Caco-2 (cell line): ENCODE results near the gene TESK2. TPM values are rescaled to one million over a fixed set of nuclear protein-coding genes. Genes with fewer than 3 reads are reported as not detected.

Source experiments
- BruUV-seq: library from RNA; stranded (reverse); fragments of 400-500 nt; replicated peaks from 2 replicates; lab custom pipeline; 2021; lab: Mats Ljungman, UMichigan
- CTCF ChIA-PET: fragments of 300-600 bp; sonication (Branson Sonifier 250); formaldehyde crosslinking; loops from one replicate; lab custom pipeline; 2022; ENCODE audit warnings: antibody characterized with exemption; lab: Charles Lee
- POLR2A ChIA-PET: fragments of 300-600 bp; sonication (Branson Sonifier 250); formaldehyde crosslinking; loops from one replicate; lab custom pipeline; 2022; ENCODE audit warnings: antibody characterized with exemption; lab: Charles Lee
- DNase-seq, 2 experiments: peaks; one replicate each; pipeline versions ENCODE4 v3.0.0 to v3.0.0-alpha.2; 2020 to 2022
- H3K27me3 ChIP-seq: replicated peaks from 2 replicates; pipeline ENCODE4 v1.6.0; 2011; ENCODE audit warnings: low read length; ENCODE audit not compliant: control insufficient read depth, insufficient read depth
- H3K36me3 ChIP-seq: 2 replicates; pipeline ENCODE4 v1.5.1; 2011; ENCODE audit warnings: low read length; ENCODE audit not compliant: control insufficient read depth, insufficient read depth
- H3K4me1 ChIP-seq: fragments of 250-450 bp; sonication (Bioruptor Pico); 2 replicates; pipeline ENCODE4 v1.5.1; 2020; ENCODE audit warnings: mild to moderate bottlenecking
- H3K4me3 ChIP-seq: 2 replicates; pipeline ENCODE4 v1.5.1; 2011; ENCODE audit warnings: low read depth, mild to moderate bottlenecking, control low read depth, low read length
- H3K9me3 ChIP-seq: fragments of 250-450 bp; sonication (Bioruptor Pico); 2 replicates; pipeline ENCODE4 v1.5.1; 2020; ENCODE audit warnings: mild to moderate bottlenecking, moderate library complexity
- H3K27ac Mint-ChIP-seq: one replicate; pipeline ENCODE4 v1.8.0; 2022; ENCODE audit warnings: mixed read lengths; ENCODE audit not compliant: unreplicated experiment
- H3K27me3 Mint-ChIP-seq: one replicate; pipeline ENCODE4 v1.8.0; 2022; ENCODE audit warnings: mixed read lengths; ENCODE audit not compliant: insufficient read depth, unreplicated experiment
- H3K36me3 Mint-ChIP-seq: one replicate; pipeline ENCODE4 v1.8.0; 2022; ENCODE audit warnings: mild to moderate bottlenecking, mixed read lengths; ENCODE audit not compliant: insufficient read depth, unreplicated experiment
- H3K4me1 Mint-ChIP-seq: one replicate; pipeline ENCODE4 v1.8.0; 2022; ENCODE audit warnings: low read depth, mixed read lengths; ENCODE audit not compliant: unreplicated experiment
- H3K4me3 Mint-ChIP-seq: one replicate; pipeline ENCODE4 v1.8.0; 2022; ENCODE audit warnings: mild to moderate bottlenecking, moderate library complexity, mixed read lengths; ENCODE audit not compliant: unreplicated experiment
- H3K9me3 Mint-ChIP-seq: one replicate; pipeline ENCODE4 v1.8.0; 2022; ENCODE audit warnings: mixed read lengths; ENCODE audit not compliant: unreplicated experiment
- CTCF ChIP-seq, 2 experiments: fragments of 200-600 bp in 1 of 2; IDR thresholded peaks; 1 replicate in 1 of 2; 2 replicates in 1 of 2; pipeline versions ENCODE4 v1.5.1 to v1.8.0; 2011 to 2022; ENCODE audit warnings: antibody characterized with exemption in 1 of 2, control low read depth in 1 of 2, inconsistent platforms in 1 of 2, low read depth in 1 of 2, low read length in 1 of 2, mild to moderate bottlenecking in 1 of 2, moderate library complexity in 1 of 2; ENCODE audit not compliant: insufficient read depth in 1 of 2, severe bottlenecking in 1 of 2, unreplicated experiment in 1 of 2
- intact Hi-C: fragments of 100-400 bp; cut with micrococcal nuclease; formaldehyde crosslinking; loops from one replicate; pipeline ENCODE4 v1.10.0; 2022; ENCODE audit not compliant: unreplicated experiment
- total RNA-seq: library from RNA; stranded (reverse); gene quantifications from 2 replicates; pipeline ENCODE4 v1.2.3, GENCODE V29; 2022

The TESK2 gene
- total RNA-seq, 1 experiment from 2014 or later = 14.7 TPM

GRCh38 chr1:45348609-45348965 is 142.4 kb downstream of the TESK2 start:
- TF ChIP-seq CTCF (IDR thresholded peaks at IDR 0.05; ENCODE audit: insufficient read depth in 1 of 2, low read depth in 1 of 2, low read length in 1 of 2, severe bottlenecking in 1 of 2, unreplicated experiment in 1 of 2) = no peak
- H3K27me3 ChIP-seq = no peaks in the 10 kb centered on the region
- H3K9me3 ChIP-seq = no peaks in the 10 kb centered on the region
- DNase-seq = no peak
- Mint-ChIP-seq H3K36me3 (peaks cover 39% of the 10 kb centered on the region), H3K9me3 (no peaks in the 10 kb centered on the region), H3K4me1 (peaks cover 19% of the 10 kb centered on the region), H3K4me3 (no peak overlapping the region), H3K27ac (peak overlapping the region; percentile 46), H3K27me3 (no peaks in the 10 kb centered on the region)
- peaks cover 24% of the 10 kb centered on the region for H3K4me1 ChIP-seq
- no peak overlapping the region for H3K4me3 ChIP-seq
- intact Hi-C loops = no loop called here
- ChIA-PET CTCF (interaction anchor here (0.6 to 0.7 kb wide), 2 partner anchors 114 to 145 kb away, joined by 3 to 5 read pairs; no protein-coding TSS in a partner anchor), POLR2A (interaction anchor here (0.5 to 2.1 kb wide), 4 partner anchors 8 to 1482 kb away, joined by 3 to 10 read pairs (median 4); partner anchors contain the start of genes HPDL, MUTYH and TOE1)
- H3K36me3 ChIP-seq = no peaks in the 10 kb centered on the region; the same call in none of the 2 replicates
- no TSS peak for BruUV-seq

- ChIA-PET CTCF (interaction anchor here (0.6 to 0.7 kb wide), 2 partner anchors 114 to 145 kb away, joined by 3 to 5 read pairs; no protein-coding TSS in a partner anchor), POLR2A (interaction anchor here (0.5 to 2.1 kb wide), 4 partner anchors 8 to 1483 kb away, joined by 3 to 10 read pairs (median 4); partner anchors contain the start of genes HPDL, MUTYH and TOE1)
- H3K4me3 ChIP-seq = no peak overlapping the region
- BruUV-seq = no TSS peak
- H3K4me3 Mint-ChIP-seq = no peak overlapping the region
- peaks cover 24% of the 10 kb centered on the region for H3K4me1 ChIP-seq
- H3K9me3 ChIP-seq = no peaks in the 10 kb centered on the region
- no peaks in the 10 kb centered on the region for H3K27me3 Mint-ChIP-seq
- H3K36me3 Mint-ChIP-seq = peaks cover 45% of the 10 kb centered on the region
- H3K9me3 Mint-ChIP-seq = no peaks in the 10 kb centered on the region
- intact Hi-C loops = no loop called here
- H3K4me1 Mint-ChIP-seq = peaks cover 19% of the 10 kb centered on the region
- H3K27ac Mint-ChIP-seq = peak overlapping the region; percentile 46
- no peaks in the 10 kb centered on the region for H3K27me3 ChIP-seq
- no peak for DNase-seq
- H3K36me3 ChIP-seq = no peaks in the 10 kb centered on the region; the same call in 1 of the 2 replicates
- TF ChIP-seq CTCF (IDR thresholded peaks at IDR 0.05; ENCODE audit: insufficient read depth in 1 of 2, low read depth in 1 of 2, low read length in 1 of 2, severe bottlenecking in 1 of 2, unreplicated experiment in 1 of 2) = no peak
Observed at GRCh38 chr1:45348020-45348419, 142.9 kb downstream of the TESK2 start.

GRCh38 chr1:45346473-45346872 is 144.5 kb downstream of the TESK2 start:
- Mint-ChIP-seq H3K27me3 (no peaks in the 10 kb centered on the region), H3K27ac (no peak overlapping the region), H3K4me3 (no peak overlapping the region), H3K9me3 (no peaks in the 10 kb centered on the region), H3K36me3 (peaks cover 54% of the 10 kb centered on the region), H3K4me1 (peaks cover 25% of the 10 kb centered on the region)
- H3K9me3 ChIP-seq = no peaks in the 10 kb centered on the region
- intact Hi-C loops = no loop called here
- H3K27me3 ChIP-seq = no peaks in the 10 kb centered on the region
- no peak for TF ChIP-seq CTCF (IDR thresholded peaks at IDR 0.05; ENCODE audit: insufficient read depth in 1 of 2, low read depth in 1 of 2, low read length in 1 of 2, severe bottlenecking in 1 of 2, unreplicated experiment in 1 of 2)
- no peak for DNase-seq
- H3K4me1 ChIP-seq = peaks cover 24% of the 10 kb centered on the region
- POLR2A ChIA-PET = no interaction called here
- no TSS peak for BruUV-seq
- no peaks in the 10 kb centered on the region; the same call in 1 of the 2 replicates for H3K36me3 ChIP-seq
- CTCF ChIA-PET = no interaction called here
- no peak overlapping the region for H3K4me3 ChIP-seq
